Measurements from ENCODE around the gene UBAP1L.

UBAP1L gene

GRCh38 chr15:65092911-65093792, 21.8 kb downstream of the UBAP1L start:
- Histone ChIP-seq H3K27ac (no peak overlapping the region), H3K4me3 (ENCODE audit: low read depth in 1 of 2, low read length in 1 of 2) (no peak overlapping the region), H3K4me1 (ENCODE audit: control insufficient read depth in 1 of 2, insufficient read depth in 1 of 2, low read depth in 1 of 2, low read length in 1 of 2) (no peaks in the 10 kb centered on the region), H3K36me3 (peaks cover 8% of the 10 kb centered on the region), H3K27me3 (no peaks in the 10 kb centered on the region), H3K9me3 (no peaks in the 10 kb centered on the region)
- no peak for TF ChIP-seq CTCF (IDR thresholded peaks at IDR 0.05)

- Histone ChIP-seq H3K9me3 (no peaks in the 10 kb centered on the region), H3K36me3 (no peaks in the 10 kb centered on the region), H3K27me3 (peaks cover 1% of the 10 kb centered on the region), H3K27ac (no peak overlapping the region), H3K4me1 (ENCODE audit: control insufficient read depth in 1 of 2, insufficient read depth in 1 of 2, low read depth in 1 of 2, low read length in 1 of 2) (no peaks in the 10 kb centered on the region), H3K4me3 (ENCODE audit: low read depth in 1 of 2, low read length in 1 of 2) (no peak overlapping the region)
- no peak for TF ChIP-seq CTCF (IDR thresholded peaks at IDR 0.05)
Measured at GRCh38 chr15:65091946-65092770, 22.8 kb downstream of the UBAP1L start.

- Histone ChIP-seq H3K36me3 (no peaks in the 10 kb centered on the region), H3K4me1 (ENCODE audit: control insufficient read depth in 1 of 2, insufficient read depth in 1 of 2, low read depth in 1 of 2, low read length in 1 of 2) (no peaks in the 10 kb centered on the region), H3K27me3 (peaks cover 15% of the 10 kb centered on the region), H3K9me3 (no peaks in the 10 kb centered on the region), H3K27ac (no peak overlapping the region), H3K4me3 (ENCODE audit: low read depth in 1 of 2, low read length in 1 of 2) (no peak overlapping the region)
- TF ChIP-seq CTCF (IDR thresholded peaks at IDR 0.05): no peak
Measured at GRCh38 chr15:65089206-65089824, 25.7 kb downstream of the UBAP1L start.

GRCh38 chr15:65088643-65089021, 26.4 kb downstream of the UBAP1L start:
- Histone ChIP-seq H3K36me3 (no peaks in the 10 kb centered on the region), H3K27ac (no peak overlapping the region), H3K4me3 (ENCODE audit: low read depth in 1 of 2, low read length in 1 of 2) (no peak overlapping the region), H3K9me3 (no peaks in the 10 kb centered on the region), H3K27me3 (peaks cover 22% of the 10 kb centered on the region), H3K4me1 (ENCODE audit: control insufficient read depth in 1 of 2, insufficient read depth in 1 of 2, low read depth in 1 of 2, low read length in 1 of 2) (no peaks in the 10 kb centered on the region)
- TF ChIP-seq CTCF (IDR thresholded peaks at IDR 0.05): no peak

GRCh38 chr15:65087873-65088642, 26.9 kb downstream of the UBAP1L start:
- peaks cover 28% of the 10 kb centered on the region for H3K27me3 ChIP-seq
- H3K27ac ChIP-seq: no peak overlapping the region
- no peak overlapping the region for H3K4me3 ChIP-seq (ENCODE audit: low read depth in 1 of 2, low read length in 1 of 2)
- no peaks in the 10 kb centered on the region for H3K9me3 ChIP-seq
- H3K4me1 ChIP-seq (ENCODE audit: control insufficient read depth in 1 of 2, insufficient read depth in 1 of 2, low read depth in 1 of 2, low read length in 1 of 2): no peaks in the 10 kb centered on the region
- TF ChIP-seq CTCF (IDR thresholded peaks at IDR 0.05): no peak
- H3K36me3 ChIP-seq: no peaks in the 10 kb centered on the region

All from neutrophil (primary cell).